HG02938 (cell line): ENCODE results near the gene PA2G4.
"Not testable (repeated sequence)": the region's sequence is repeated elsewhere in the genome, so short reads cannot be mapped to it uniquely, and the experiment has no call there.

Experiments
- ATAC-seq: cut with Tn5 transposase; IDR thresholded peaks from one replicate; pipeline ENCODE4 v1.9.1; 2021; ENCODE audit warnings: mild to moderate bottlenecking, moderate library complexity; ENCODE audit not compliant: unreplicated experiment

PA2G4 gene

GRCh38 chr12:56152132-56152755 lies 47.9 kb downstream of the PA2G4 start, which contains the start of gene MYL6B:
Gene MYL6B, plus strand, starts transcription at chr12:56152587. Its CDS starts 1,332 bp downstream, at chr12:56153919.
- peak; percentile 84 for ATAC-seq

GRCh38 chr12:56152756-56153677 lies 48.7 kb downstream of the PA2G4 start:
- ATAC-seq = no peak

- no peak for ATAC-seq
These were observed 49.3 kb downstream of the PA2G4 start for GRCh38 chr12:56153678-56154065.

GRCh38 chr12:56154246-56154771 lies 50.0 kb downstream of the PA2G4 start:
- ATAC-seq = no peak

GRCh38 chr12:56154818-56155217 lies 50.5 kb downstream of the PA2G4 start:
- no peak for ATAC-seq

- no peak for ATAC-seq
These were observed 51.0 kb downstream of the PA2G4 start for GRCh38 chr12:56155256-56155845.

- ATAC-seq = not testable (repeated sequence)
These were observed 52.3 kb downstream of the PA2G4 start for GRCh38 chr12:56156464-56157200.

GRCh38 chr12:56157201-56158028 lies 53.1 kb downstream of the PA2G4 start:
- peak; percentile 35 for ATAC-seq

- ATAC-seq = peak; percentile 90
These were observed 53.9 kb downstream of the PA2G4 start, which contains the start of gene MYL6 for GRCh38 chr12:56158029-56158925. Gene MYL6, plus strand, starts transcription at chr12:56158359. Its CDS starts 43 bp downstream, at chr12:56158402.

GRCh38 chr12:56158926-56159461 lies 54.6 kb downstream of the PA2G4 start:
- no peak for ATAC-seq

GRCh38 chr12:56159482-56160192 lies 55.3 kb downstream of the PA2G4 start:
- no peak for ATAC-seq

- no peak for ATAC-seq
These were observed 55.9 kb downstream of the PA2G4 start for GRCh38 chr12:56160193-56160763.

GRCh38 chr12:56160894-56161689 lies 56.7 kb downstream of the PA2G4 start:
- no peak for ATAC-seq

GRCh38 chr12:56161690-56162351 lies 57.5 kb downstream of the PA2G4 start:
- ATAC-seq = no peak

GRCh38 chr12:56162468-56163290 lies 58.3 kb downstream of the PA2G4 start:
- ATAC-seq = no peak
